Spleen (tissue), 11 donors: ENCODE results near the gene MYO3A. TPM values are rescaled to one million over a fixed set of nuclear protein-coding genes. Genes with fewer than 3 reads are reported as not detected.

Source experiments
- DNase-seq: peaks from one replicate; pipeline ENCODE4 v3.0.0-alpha.2; 2020
- H3K27ac ChIP-seq, 8 donors: fragments of 200-600 bp; sonication (generic) in 7 of 8; 1 replicate in 4 of 8; 2 replicates in 4 of 8; pipeline versions ENCODE4 v1.5.0 to v1.8.0; 2016 to 2021; ENCODE audit warnings: inconsistent platforms in 4 of 8, mild to moderate bottlenecking in 4 of 8, moderate library complexity in 1 of 8
- H3K27me3 ChIP-seq, 7 donors: fragments of 200-600 bp; sonication (generic) in 6 of 7; replicated peaks in 1 of 7; 1 replicate in 4 of 7; 2 replicates in 3 of 7; pipeline versions ENCODE4 v1.5.0 to v1.8.0; 2016 to 2021; ENCODE audit warnings: inconsistent platforms in 3 of 7, mild to moderate bottlenecking in 1 of 7
- H3K36me3 ChIP-seq, 6 donors: fragments of 200-600 bp; sonication (generic) in 5 of 6; 1 replicate in 4 of 6; 2 replicates in 2 of 6; pipeline versions ENCODE4 v1.5.0 to v1.8.0; 2016 to 2021; ENCODE audit warnings: inconsistent platforms in 2 of 6
- H3K4me1 ChIP-seq, 6 donors: fragments of 200-600 bp; sonication (generic) in 5 of 6; 1 replicate in 3 of 6; 2 replicates in 3 of 6; pipeline versions ENCODE4 v1.5.0 to v1.8.0; 2016 to 2021; ENCODE audit warnings: inconsistent platforms in 3 of 6
- H3K4me3 ChIP-seq, 8 donors: fragments of 200-600 bp; sonication (generic) in 7 of 8; 1 replicate in 4 of 8; 2 replicates in 4 of 8; pipeline versions ENCODE4 v1.5.0 to v1.8.0; 2016 to 2021; ENCODE audit warnings: inconsistent platforms in 4 of 8, mild to moderate bottlenecking in 4 of 8, moderate library complexity in 2 of 8
- H3K9me3 ChIP-seq, 8 donors: fragments of 200-600 bp; sonication (generic) in 7 of 8; 1 replicate in 4 of 8; 2 replicates in 4 of 8; pipeline versions ENCODE4 v1.5.0 to v1.8.0; 2016 to 2021; ENCODE audit warnings: inconsistent platforms in 4 of 8
- POLR2A ChIP-seq, 3 donors: fragments of 450-650 bp; IDR thresholded peaks; one replicate each; pipeline ENCODE4 v1.5.1; 2017; ENCODE audit warnings: antibody characterized with exemption in 3 of 3, mild to moderate bottlenecking in 1 of 3
- POLR2AphosphoS5 ChIP-seq, 3 donors: sonication (generic); formaldehyde crosslinking; IDR thresholded peaks; one replicate each; pipeline ENCODE4 v1.5.1; 2017; ENCODE audit warnings: antibody characterized with exemption in 3 of 3
- WGBS, 5 donors: extraction: QIAGEN DNeasy Blood & Tissue Kit in 3 of 5; methylation state at CpG; one replicate each; pipeline versions ENCODE4 v1.1.5 to v1.1.7; 2013 to 2018; 5-methylcytosine and 5-hydroxymethylcytosine counted together
- intact Hi-C: fragments of 100-400 bp; cut with DNase I; formaldehyde crosslinking; loops from one replicate; pipeline ENCODE4 v1.15.0; 2023; ENCODE audit warnings: low total_unique reads
- polyA plus RNA-seq, 3 donors: library from polyadenylated mRNA; stranded (reverse); fragments of 200-250 nt; gene quantifications; one replicate each; pipeline ENCODE4 v1.2.1, GENCODE V29; 2013
- total RNA-seq, 7 donors: library from RNA; depleted of rRNA in 3 of 7; stranded (reverse); fragments of >200 nt in 3 of 7; fragmentation: NEBNext Ultra II Directional in 4 of 7; extraction: Animal tissue kit (Norgen Biotek cat#: 25700) in 4 of 7; gene quantifications; one replicate each; pipeline versions ENCODE4 v1.1.0 to v1.2.1, GENCODE V29; 2016 to 2021
- TF ChIP-seq, protein P1 (sequence below), 11 experiments: fragments of 200-600 bp in 7 of 11; fragments of 450-650 bp in 4 of 11; sonication (generic) in 4 of 11; IDR thresholded peaks in 8 of 11; conservative IDR thresholded peaks in 3 of 11; 1 replicate in 7 of 11; 2 replicates in 4 of 11; pipeline versions ENCODE4 v1.4.0 to v1.8.0; 2016 to 2021; ENCODE audit warnings: antibody characterized with exemption in 11 of 11, inconsistent platforms in 4 of 11, mild to moderate bottlenecking in 1 of 11
- donor health status: healthy with polysubstance abuse.
- donor health status: DM: no; HTN: no; CAD: no; lungs with moderate emphysema.
- donor health status: DM: no; HTN: no; CAD: no.
- donor health status: Bipolar disorder and iron deficiency.
- donor health status: healthy.
- donor health status: DM: no; HTN: no; CAD: no.
- donor health status: DM: yes; HTN: yes; CAD: no.

MYO3A gene
- total and polyA plus RNA-seq, 10 donors, result 0.09 to 1.3 (median 0.34) TPM; not detected in 1

DNA sequence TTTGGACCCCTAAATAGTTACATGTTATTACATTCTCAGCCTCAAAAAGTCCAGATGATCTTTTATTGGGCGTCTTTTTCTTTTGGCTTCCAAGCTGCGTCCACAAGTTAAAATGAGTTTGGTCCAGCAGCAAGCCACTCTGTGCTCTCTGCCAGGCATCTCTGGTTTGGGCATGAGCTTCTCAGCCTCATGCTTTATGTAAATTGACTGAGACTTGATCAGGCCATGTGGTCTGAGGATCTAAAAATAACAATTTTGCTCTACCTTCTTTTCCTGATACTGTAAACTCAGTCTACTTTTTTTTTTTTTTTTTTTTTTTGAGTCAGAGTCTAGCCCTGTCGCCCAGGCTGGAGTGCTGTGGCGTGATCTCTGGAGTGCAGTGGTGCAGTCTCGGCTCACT is 298.1 kb downstream of the MYO3A start:
- 90 to 96% (median 91%) methylated on average over 5 of the region's 5 CpGs for WGBS, 5 donors
- H3K27ac ChIP-seq, result no peak overlapping the region
- H3K4me3 ChIP-seq, result no peak overlapping the region
- H3K36me3 ChIP-seq, result no peaks in the 10 kb centered on the region
- intact Hi-C loops, result no loop called here
- TF ChIP-seq, protein P1, sequence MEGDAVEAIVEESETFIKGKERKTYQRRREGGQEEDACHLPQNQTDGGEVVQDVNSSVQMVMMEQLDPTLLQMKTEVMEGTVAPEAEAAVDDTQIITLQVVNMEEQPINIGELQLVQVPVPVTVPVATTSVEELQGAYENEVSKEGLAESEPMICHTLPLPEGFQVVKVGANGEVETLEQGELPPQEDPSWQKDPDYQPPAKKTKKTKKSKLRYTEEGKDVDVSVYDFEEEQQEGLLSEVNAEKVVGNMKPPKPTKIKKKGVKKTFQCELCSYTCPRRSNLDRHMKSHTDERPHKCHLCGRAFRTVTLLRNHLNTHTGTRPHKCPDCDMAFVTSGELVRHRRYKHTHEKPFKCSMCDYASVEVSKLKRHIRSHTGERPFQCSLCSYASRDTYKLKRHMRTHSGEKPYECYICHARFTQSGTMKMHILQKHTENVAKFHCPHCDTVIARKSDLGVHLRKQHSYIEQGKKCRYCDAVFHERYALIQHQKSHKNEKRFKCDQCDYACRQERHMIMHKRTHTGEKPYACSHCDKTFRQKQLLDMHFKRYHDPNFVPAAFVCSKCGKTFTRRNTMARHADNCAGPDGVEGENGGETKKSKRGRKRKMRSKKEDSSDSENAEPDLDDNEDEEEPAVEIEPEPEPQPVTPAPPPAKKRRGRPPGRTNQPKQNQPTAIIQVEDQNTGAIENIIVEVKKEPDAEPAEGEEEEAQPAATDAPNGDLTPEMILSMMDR (IDR thresholded peaks at IDR 0.05 in 8 of 11, conservative IDR thresholded peaks at IDR 0.05 in 3 of 11), result no peak
- TF ChIP-seq POLR2A (IDR thresholded peaks at IDR 0.05) (no peak), POLR2AphosphoS5 (IDR thresholded peaks at IDR 0.05) (no peak)
- no peaks in the 10 kb centered on the region for H3K4me1 ChIP-seq
- peaks cover 0 to 52% (median 0%) of the 10 kb centered on the region in 7 donors for H3K27me3 ChIP-seq
- no peak for DNase-seq
- no peaks in the 10 kb centered on the region for H3K9me3 ChIP-seq

DNA sequence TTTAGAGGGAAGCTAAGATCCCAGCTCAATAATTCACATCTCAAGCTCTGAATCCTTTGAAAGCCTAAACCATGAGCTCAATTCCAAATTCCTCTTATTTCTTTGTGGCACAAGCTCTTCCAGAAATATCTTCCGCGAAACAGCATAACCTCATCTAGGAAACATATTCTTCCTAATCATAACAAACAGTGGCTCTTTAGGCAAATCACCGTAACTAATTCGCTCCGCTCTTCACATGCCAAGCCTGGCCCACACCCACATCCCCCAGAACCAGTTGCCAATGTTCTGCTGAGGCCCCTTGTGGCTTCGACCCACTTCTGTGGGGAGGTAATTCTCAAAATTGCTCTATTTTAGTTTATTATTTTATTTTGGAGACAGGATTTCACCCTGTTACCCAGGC is 301.7 kb downstream of the MYO3A start:
- WGBS, 5 donors, result 86 to 93% (median 92%) methylated on average over 6 of the region's 6 CpGs
- no peaks in the 10 kb centered on the region for H3K9me3 ChIP-seq
- no peak for TF ChIP-seq POLR2AphosphoS5 (IDR thresholded peaks at IDR 0.05)
- TF ChIP-seq POLR2A (IDR thresholded peaks at IDR 0.05), result no peak
- TF ChIP-seq, protein P1 (IDR thresholded peaks at IDR 0.05 in 8 of 11, conservative IDR thresholded peaks at IDR 0.05 in 3 of 11), result no peak
- H3K4me3 ChIP-seq, result no peak overlapping the region
- DNase-seq, result no peak
- no peaks in the 10 kb centered on the region for H3K36me3 ChIP-seq
- intact Hi-C loops, result no loop called here
- H3K27ac ChIP-seq, result no peak overlapping the region
- peaks cover 0 to 41% (median 0%) of the 10 kb centered on the region in 7 donors for H3K27me3 ChIP-seq
- H3K4me1 ChIP-seq, result no peaks in the 10 kb centered on the region

DNA sequence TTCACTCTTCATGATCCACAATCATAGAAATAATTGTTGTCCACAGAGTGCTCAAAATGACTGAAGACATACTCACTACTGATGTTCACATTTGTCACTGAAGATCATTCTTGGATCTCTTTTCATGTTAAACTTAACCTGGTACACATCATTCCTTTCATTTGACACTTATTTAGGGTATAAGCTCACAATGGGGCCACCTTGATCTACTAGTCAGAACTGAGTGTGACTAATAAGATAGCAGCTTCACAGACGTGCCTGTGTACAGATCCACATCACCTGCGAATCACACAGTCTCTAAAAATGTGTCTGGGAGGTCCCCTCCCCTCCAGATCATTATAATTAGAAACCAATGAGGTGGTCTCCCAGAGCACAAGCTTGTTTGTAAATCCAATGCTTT is 304.3 kb downstream of the MYO3A start:
- Histone ChIP-seq H3K4me1 (no peaks in the 10 kb centered on the region), H3K9me3 (no peaks in the 10 kb centered on the region), H3K27ac (no peak overlapping the region), H3K27me3 (peaks cover 0 to 54% (median 0%) of the 10 kb centered on the region in 7 donors), H3K4me3 (no peak overlapping the region), H3K36me3 (no peaks in the 10 kb centered on the region)
- TF ChIP-seq POLR2AphosphoS5 (IDR thresholded peaks at IDR 0.05), result no peak
- TF ChIP-seq, protein P1 (IDR thresholded peaks at IDR 0.05 in 8 of 11, conservative IDR thresholded peaks at IDR 0.05 in 3 of 11), result no peak
- intact Hi-C loops, result no loop called here
- WGBS, 5 donors, result 42 to 71% (median 43%) methylated on average over 2 of the region's 2 CpGs
- no peak for DNase-seq

DNA sequence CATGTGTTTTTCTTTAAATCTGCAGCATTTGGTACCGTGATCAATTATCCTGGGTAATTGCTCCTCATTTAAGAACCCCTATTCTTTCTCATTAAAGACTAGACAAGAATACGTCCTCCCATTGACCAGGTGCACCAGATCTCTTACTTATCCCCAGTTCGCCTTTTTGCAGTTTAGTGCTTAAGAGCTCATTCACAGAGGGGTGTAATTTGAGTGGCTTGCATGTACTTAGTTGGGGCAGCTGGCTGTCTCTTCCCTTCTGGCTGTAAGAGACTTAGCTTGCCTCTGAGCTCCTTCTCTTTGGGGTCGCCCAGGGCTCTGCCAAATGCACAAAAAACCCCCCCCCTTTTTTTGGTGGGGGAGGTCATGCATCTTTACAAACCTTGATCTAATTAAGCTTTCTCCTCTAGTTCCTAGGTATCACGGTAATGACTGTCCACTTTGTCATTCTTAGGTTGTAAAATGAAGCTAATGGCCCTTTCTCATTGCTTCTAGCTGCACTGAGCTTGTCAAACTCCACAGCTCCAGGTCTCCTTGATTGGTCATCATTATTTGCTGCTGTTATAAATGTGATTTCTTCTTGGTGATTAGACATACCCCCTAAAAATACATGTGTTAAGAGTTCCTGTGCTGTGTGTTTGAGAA is 308.8 kb downstream of the MYO3A start:
- Histone ChIP-seq H3K4me3 (no peak overlapping the region), H3K27me3 (peaks cover 0 to 39% (median 0%) of the 10 kb centered on the region in 7 donors), H3K27ac (no peak overlapping the region), H3K9me3 (no peaks in the 10 kb centered on the region), H3K4me1 (no peaks in the 10 kb centered on the region), H3K36me3 (no peaks in the 10 kb centered on the region)
- DNase-seq, result no peak
- no peak for TF ChIP-seq POLR2AphosphoS5 (IDR thresholded peaks at IDR 0.05)
- TF ChIP-seq, protein P1 (IDR thresholded peaks at IDR 0.05 in 8 of 11, conservative IDR thresholded peaks at IDR 0.05 in 3 of 11), result no peak
- no peak for TF ChIP-seq POLR2A (IDR thresholded peaks at IDR 0.05)
- 30 to 41% (median 32%) methylated on average over 5 of the region's 5 CpGs for WGBS, 5 donors
- intact Hi-C loops, result no loop called here
